ENCODE data around the gene SH3TC2.

SH3TC2 gene

GRCh38 chr5:149093625-149094024 lies 30.8 kb upstream of the SH3TC2 start (continued):
- TF ChIP-seq PRDM2 (tag by site-specific recombination; IDR thresholded peaks at IDR 0.05; ENCODE audit: borderline replicate concordance) (no peak), ZNF184 (tag by site-specific recombination; IDR thresholded peaks at IDR 0.05) (no peak), ZNF404 (tag by site-specific recombination; IDR thresholded peaks at IDR 0.05) (no peak), PBX3 (CRISPR knock-in tag; IDR thresholded peaks at IDR 0.05) (no peak), ZNF202 (tag by site-specific recombination; IDR thresholded peaks at IDR 0.05; ENCODE audit: borderline replicate concordance) (no peak), HIC1 (tag by site-specific recombination; IDR thresholded peaks at IDR 0.05) (no peak), FEZF1 (tag by site-specific recombination; IDR thresholded peaks at IDR 0.05) (no peak), ZSCAN23 (tag by site-specific recombination; IDR thresholded peaks at IDR 0.05) (no peak), ZNF626 (tag by site-specific recombination; IDR thresholded peaks at IDR 0.05) (no peak), ZNF704 (tag by site-specific recombination; IDR thresholded peaks at IDR 0.05) (no peak), ZNF600 (tag by site-specific recombination; IDR thresholded peaks at IDR 0.05) (no peak), ZNF274 (IDR thresholded peaks at IDR 0.05; ENCODE audit: low read length) (no peak), ZNF274 (tag by site-specific recombination; IDR thresholded peaks at IDR 0.05; ENCODE audit: borderline replicate concordance) (no peak), REST (tag by site-specific recombination; IDR thresholded peaks at IDR 0.05) (no peak)

Data from HEK293 (cell line).